ENCODE measurements around the gene SLC6A13.

GRCh38 chr12:286531-287300, 24.1 kb upstream of the SLC6A13 start:
- no peak for TF ChIP-seq CTCF (IDR thresholded peaks at IDR 0.05)
- no peak for TF ChIP-seq ZNF512 (CRISPR knock-in tag; IDR thresholded peaks at IDR 0.05; ENCODE audit: borderline replicate concordance)
- TF ChIP-seq USF1 (CRISPR knock-in tag; IDR thresholded peaks at IDR 0.05) = no peak
- no peak for TF ChIP-seq FOXJ3 (CRISPR knock-in tag; IDR thresholded peaks at IDR 0.05; ENCODE audit: borderline replicate concordance)
- no peak for TF ChIP-seq ATF2 (CRISPR knock-in tag; IDR thresholded peaks at IDR 0.05; ENCODE audit: borderline replicate concordance, low read depth)
- no peak for TF ChIP-seq ZNF219 (CRISPR knock-in tag; IDR thresholded peaks at IDR 0.05; ENCODE audit: borderline replicate concordance)
- TF ChIP-seq ATF3 (CRISPR knock-in tag; conservative IDR thresholded peaks at IDR 0.05) = no peak
- no peak for TF ChIP-seq USF2 (CRISPR knock-in tag; IDR thresholded peaks at IDR 0.05)
- no peak for TF ChIP-seq IRF2 (CRISPR knock-in tag; IDR thresholded peaks at IDR 0.05; ENCODE audit: borderline replicate concordance, low read depth)
- TF ChIP-seq TEAD4 (CRISPR knock-in tag; IDR thresholded peaks at IDR 0.05) = no peak
- TF ChIP-seq AFF4 (CRISPR knock-in tag; IDR thresholded peaks at IDR 0.05; ENCODE audit: borderline replicate concordance) = no peak
- no peak for TF ChIP-seq JUN (CRISPR knock-in tag; IDR thresholded peaks at IDR 0.05)

Measured in WTC11 (cell line).